Measurements from ENCODE around the gene SYNJ2. TPM values are rescaled to one million over a fixed set of nuclear protein-coding genes. Genes with fewer than 3 reads are reported as not detected.
A peak's percentile ranks its signal among the peaks of the same experiment; 100 is the strongest.

Gene SYNJ2
- total RNA-seq, 1 experiment from 2014 or later: 45.0 TPM

GRCh38 chr6:158018851-158019361 lies 37.2 kb downstream of the SYNJ2 start:
- no peaks in the 10 kb centered on the region for H3K27me3 ChIP-seq (replicated peaks; ENCODE audit: control insufficient read depth, insufficient read depth, low read length)
- H3K9me3 ChIP-seq: no peaks in the 10 kb centered on the region
- DNase-seq: no peak
- Mint-ChIP-seq H3K27ac (ENCODE audit: unreplicated experiment) (no peak overlapping the region), H3K27me3 (ENCODE audit: insufficient read depth, unreplicated experiment) (no peaks in the 10 kb centered on the region), H3K4me1 (ENCODE audit: low read depth, unreplicated experiment) (peaks cover 9% of the 10 kb centered on the region), H3K4me3 (ENCODE audit: unreplicated experiment) (no peak overlapping the region), H3K9me3 (ENCODE audit: unreplicated experiment) (no peaks in the 10 kb centered on the region), H3K36me3 (ENCODE audit: insufficient read depth, unreplicated experiment) (peaks cover 32% of the 10 kb centered on the region)
- no TSS peak for BruUV-seq (replicated peaks)
- no peaks in the 10 kb centered on the region; the same call in 1 of the 2 replicates for H3K4me1 ChIP-seq
- CTCF ChIA-PET: no interaction called here
- peaks cover 1% of the 10 kb centered on the region; the same call in 1 of the 2 replicates for H3K36me3 ChIP-seq (ENCODE audit: control insufficient read depth, insufficient read depth, low read length)
- intact Hi-C loops (cut with micrococcal nuclease; ENCODE audit: unreplicated experiment): no loop called here
- no peak overlapping the region for H3K4me3 ChIP-seq (ENCODE audit: low read depth, low read length)
- TF ChIP-seq CTCF (IDR thresholded peaks at IDR 0.05; ENCODE audit: insufficient read depth in 1 of 2, low read depth in 1 of 2, low read length in 1 of 2, severe bottlenecking in 1 of 2, unreplicated experiment in 1 of 2): no peak
- POLR2A ChIA-PET: no interaction called here

GRCh38 chr6:158019416-158019815 lies 37.8 kb downstream of the SYNJ2 start:
- Mint-ChIP-seq H3K27ac (ENCODE audit: unreplicated experiment) (no peak overlapping the region), H3K4me1 (ENCODE audit: low read depth, unreplicated experiment) (peaks cover 8% of the 10 kb centered on the region), H3K27me3 (ENCODE audit: insufficient read depth, unreplicated experiment) (no peaks in the 10 kb centered on the region), H3K4me3 (ENCODE audit: unreplicated experiment) (no peak overlapping the region), H3K9me3 (ENCODE audit: unreplicated experiment) (no peaks in the 10 kb centered on the region), H3K36me3 (ENCODE audit: insufficient read depth, unreplicated experiment) (peaks cover 37% of the 10 kb centered on the region)
- CTCF ChIA-PET: no interaction called here
- intact Hi-C loops (cut with micrococcal nuclease; ENCODE audit: unreplicated experiment): no loop called here
- no TSS peak for BruUV-seq (replicated peaks)
- Histone ChIP-seq H3K27me3 (replicated peaks; ENCODE audit: control insufficient read depth, insufficient read depth, low read length) (no peaks in the 10 kb centered on the region), H3K4me3 (ENCODE audit: low read depth, low read length) (no peak overlapping the region), H3K36me3 (ENCODE audit: control insufficient read depth, insufficient read depth, low read length) (peaks cover 1% of the 10 kb centered on the region; the same call in 1 of the 2 replicates), H3K4me1 (no peaks in the 10 kb centered on the region; the same call in 1 of the 2 replicates), H3K9me3 (no peaks in the 10 kb centered on the region)
- no peak for DNase-seq
- TF ChIP-seq CTCF (IDR thresholded peaks at IDR 0.05; ENCODE audit: insufficient read depth in 1 of 2, low read depth in 1 of 2, low read length in 1 of 2, severe bottlenecking in 1 of 2, unreplicated experiment in 1 of 2): no peak
- POLR2A ChIA-PET: no interaction called here

GRCh38 chr6:158020272-158020711 lies 38.6 kb downstream of the SYNJ2 start:
- no TSS peak for BruUV-seq (replicated peaks)
- CTCF ChIA-PET: no interaction called here
- H3K4me3 ChIP-seq (ENCODE audit: low read depth, low read length): no peak overlapping the region
- no peaks in the 10 kb centered on the region for H3K4me1 ChIP-seq
- peaks cover 1% of the 10 kb centered on the region; the same call in 1 of the 2 replicates for H3K36me3 ChIP-seq (ENCODE audit: control insufficient read depth, insufficient read depth, low read length)
- no peak for TF ChIP-seq CTCF (IDR thresholded peaks at IDR 0.05; ENCODE audit: insufficient read depth in 1 of 2, low read depth in 1 of 2, low read length in 1 of 2, severe bottlenecking in 1 of 2, unreplicated experiment in 1 of 2)
- POLR2A ChIA-PET: interaction anchor here (0.6 kb wide), 1 partner anchor 9 kb away, joined by 3 read pairs; no protein-coding TSS in a partner anchor
- Mint-ChIP-seq H3K4me1 (ENCODE audit: low read depth, unreplicated experiment) (no peaks in the 10 kb centered on the region), H3K27ac (ENCODE audit: unreplicated experiment) (peak overlapping the region; percentile 30), H3K4me3 (ENCODE audit: unreplicated experiment) (no peak overlapping the region), H3K9me3 (ENCODE audit: unreplicated experiment) (no peaks in the 10 kb centered on the region), H3K36me3 (ENCODE audit: insufficient read depth, unreplicated experiment) (peaks cover 41% of the 10 kb centered on the region), H3K27me3 (ENCODE audit: insufficient read depth, unreplicated experiment) (no peaks in the 10 kb centered on the region)
- no peaks in the 10 kb centered on the region for H3K27me3 ChIP-seq (replicated peaks; ENCODE audit: control insufficient read depth, insufficient read depth, low read length)
- intact Hi-C loops (cut with micrococcal nuclease; ENCODE audit: unreplicated experiment): no loop called here
- no peak for DNase-seq
- H3K9me3 ChIP-seq: no peaks in the 10 kb centered on the region
